ENCODE results near the gene PXMP4.

PXMP4 gene

GRCh38 chr20:33656010-33656782 lies 63.9 kb downstream of the PXMP4 start:
- DNase-seq (ENCODE audit: low read depth in 2 of 2): no peak

GRCh38 chr20:33655164-33655563 lies 64.9 kb downstream of the PXMP4 start:
- DNase-seq (ENCODE audit: low read depth in 2 of 2): no peak

- no peak for DNase-seq (ENCODE audit: low read depth in 2 of 2)
Measured at GRCh38 chr20:33654680-33655161, 65.4 kb downstream of the PXMP4 start.

GRCh38 chr20:33653900-33654596 lies 66.1 kb downstream of the PXMP4 start:
- no peak for DNase-seq (ENCODE audit: low read depth in 2 of 2)

GRCh38 chr20:33653218-33653899 lies 66.8 kb downstream of the PXMP4 start:
- no peak for DNase-seq (ENCODE audit: low read depth in 2 of 2)

Data from stimulated activated CD8-positive, alpha-beta memory T cell treated with anti-CD3 and anti-CD28 coated beads, Interleukin-15, amount 100 ng/mL, for 4 hours (primary cell).